Hematopoietic multipotent progenitor cell (in vitro differentiated cells): ENCODE data around the gene ARID4B. TPM values are rescaled to one million over a fixed set of nuclear protein-coding genes. Genes with fewer than 3 reads are reported as not detected.
"Not testable (repeated sequence)": the region's sequence is repeated elsewhere in the genome, so short reads cannot be mapped to it uniquely, and the experiment has no call there.

Source experiments
- DNase-seq, 3 donors: peaks; one replicate each; pipeline ENCODE4 v3.0.0-alpha.2; 2011 to 2015; ENCODE audit warnings: low read depth in 2 of 3, low spot score in 2 of 3
- total RNA-seq: library from RNA; depleted of rRNA; stranded (reverse); fragments of >200 nt; gene quantifications from one replicate; pipeline ENCODE4 v1.2.3, GENCODE V29; 2012

The ARID4B gene
- total RNA-seq, 1 donor: 24.5 TPM

GRCh38 chr1:235180916-235181460, 147.0 kb downstream of the ARID4B start:
- no peak for DNase-seq

DNA sequence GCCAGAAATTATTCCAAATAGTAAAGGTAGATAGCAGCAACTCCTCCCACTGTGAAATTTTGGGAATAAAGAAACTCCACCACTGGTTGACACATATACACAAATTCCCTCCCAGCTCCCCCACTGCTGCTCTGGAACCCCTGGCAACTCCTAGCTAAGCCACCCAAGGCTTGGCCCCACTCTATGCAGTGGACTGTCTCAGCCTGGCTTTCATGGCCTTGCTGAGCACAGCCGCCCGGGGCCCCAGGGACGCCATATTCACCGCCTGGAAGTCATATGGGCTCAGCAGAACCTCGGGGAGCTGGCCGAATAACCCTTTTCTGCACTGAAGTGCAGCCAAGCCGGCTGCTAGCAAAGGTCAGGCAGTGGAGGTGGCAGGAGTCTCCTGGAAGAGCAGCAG, 151.5 kb downstream of the ARID4B start:
- DNase-seq: no peak

- no peak for DNase-seq
These were observed 158.0 kb downstream of the ARID4B start for GRCh38 chr1:235169986-235170385.

DNA sequence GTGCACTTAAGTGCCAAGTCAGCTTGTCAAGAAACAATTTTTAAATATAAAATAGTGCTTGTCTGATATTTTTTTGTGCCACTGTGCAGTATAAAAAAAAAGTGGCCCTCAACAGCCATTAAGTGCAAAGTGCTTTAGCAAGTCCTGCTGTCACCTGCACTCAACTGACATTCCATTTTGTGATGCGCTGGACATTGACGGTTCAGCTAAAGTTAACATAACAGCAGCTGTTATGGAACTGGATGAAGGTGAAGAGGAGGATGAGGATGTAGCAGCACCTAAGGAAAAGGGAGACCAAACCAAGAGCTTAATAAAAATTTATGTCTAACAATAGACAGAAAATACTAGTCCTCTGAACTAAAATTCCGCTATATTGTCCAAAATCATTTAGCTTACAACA, 159.6 kb downstream of the ARID4B start:
- no peak for DNase-seq

DNA sequence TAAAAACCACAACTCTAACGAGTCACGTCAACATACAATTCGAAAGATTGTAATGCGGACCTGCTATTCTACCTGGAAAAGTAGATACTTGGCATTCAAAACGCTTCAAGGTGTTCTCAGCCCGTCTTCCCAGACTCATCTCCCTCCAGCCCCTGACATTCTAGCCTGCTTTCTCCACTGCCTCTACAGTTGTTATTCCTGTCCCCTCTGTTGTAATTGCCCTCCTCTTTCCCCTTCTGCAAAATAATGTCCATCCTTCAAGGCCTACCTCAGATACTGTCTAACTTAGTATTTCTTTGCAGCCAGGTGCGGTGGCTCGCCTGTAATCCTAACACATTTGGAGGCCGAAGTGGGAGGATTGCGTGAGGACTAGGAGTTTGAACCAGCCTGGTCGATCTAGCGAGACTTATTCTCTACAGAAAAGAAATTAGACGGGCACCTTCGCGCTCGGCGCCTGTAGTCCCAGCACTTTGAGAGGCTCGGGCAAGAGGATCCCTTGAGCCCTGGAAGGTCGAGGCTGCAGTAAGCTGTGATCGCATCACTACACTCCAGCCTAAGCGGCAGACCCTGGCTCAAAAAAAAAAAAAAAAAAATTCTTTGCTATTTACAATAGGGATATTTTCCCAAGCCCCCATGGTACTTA, 166.2 kb downstream of the ARID4B start:
- peak in 1 of 3 donors; percentile 9 for DNase-seq

DNA sequence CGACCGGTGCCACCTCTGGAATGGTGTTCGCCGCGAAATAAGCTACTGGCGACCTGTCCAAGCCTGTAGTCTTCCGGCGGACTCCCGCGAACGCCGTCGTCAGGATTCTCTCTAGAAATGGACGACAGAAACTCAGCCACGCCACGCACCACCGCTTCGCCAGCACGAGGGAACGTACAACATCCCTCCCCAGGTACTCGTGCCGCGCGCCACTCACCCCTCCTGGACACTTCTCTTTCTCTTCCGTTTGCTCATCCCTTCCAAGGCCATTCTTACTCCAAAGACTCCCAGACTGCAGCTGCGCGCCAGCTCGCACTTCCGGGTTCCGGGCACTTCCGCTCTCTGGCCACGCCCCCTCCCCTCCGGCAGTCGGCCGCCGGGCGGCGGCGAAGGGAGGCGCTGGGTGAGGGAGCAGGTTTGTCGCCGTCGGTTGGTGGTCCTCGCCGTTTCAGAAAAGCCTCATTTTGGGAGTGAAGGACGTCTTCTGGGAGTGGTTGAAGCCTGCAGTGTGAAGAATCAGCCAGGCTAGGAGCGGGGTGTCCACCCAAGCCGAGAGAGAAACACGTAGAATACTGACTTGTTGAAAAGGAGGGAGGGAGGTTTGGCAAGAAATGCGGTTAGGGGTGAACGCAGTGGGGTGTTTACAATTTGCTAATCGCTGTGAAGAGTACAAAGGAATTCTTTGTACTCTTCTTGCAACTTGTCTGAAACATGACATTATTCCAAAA, 166.9 kb downstream of the ARID4B start, which contains the start of gene RBM34:
TSS of gene RBM34 (minus strand) at position 294 of the 728 bp plus-strand sequence. CDS start at position 270, 24 bp downstream.
- peak; percentile 81 to 93 (median 91) for DNase-seq

- peak in 2 of 3 donors; percentile 66 to 81 for DNase-seq
These were observed 167.5 kb downstream of the ARID4B start for GRCh38 chr1:235160383-235160956.

- not testable (repeated sequence) for DNase-seq
These were observed 168.0 kb downstream of the ARID4B start for GRCh38 chr1:235159930-235160329.

DNA sequence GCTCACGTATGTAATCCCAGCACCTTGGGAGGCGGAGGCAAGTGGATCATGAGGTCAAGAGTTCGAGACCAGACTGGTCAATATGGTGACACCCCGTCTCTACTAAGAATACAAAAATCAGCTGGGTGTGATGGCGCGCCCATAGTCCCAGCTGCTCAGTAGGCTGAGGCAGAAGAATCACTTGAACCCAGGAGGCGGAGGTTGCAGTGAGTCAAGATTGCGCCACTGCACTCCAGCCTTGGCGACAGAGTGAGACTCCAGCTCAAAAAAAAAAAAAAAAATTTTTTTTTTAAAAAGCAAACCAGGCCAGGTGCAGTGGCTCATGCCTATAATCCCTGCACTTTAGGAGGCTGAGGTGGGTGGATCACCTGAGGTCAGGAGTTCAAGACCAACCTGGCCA, 168.7 kb downstream of the ARID4B start:
- DNase-seq: not testable (repeated sequence)

- DNase-seq: no peak
These were observed 169.3 kb downstream of the ARID4B start for GRCh38 chr1:235158680-235159079.

GRCh38 chr1:235157150-235157549, 170.8 kb downstream of the ARID4B start:
- no peak for DNase-seq

GRCh38 chr1:235156740-235157139, 171.2 kb downstream of the ARID4B start:
- no peak for DNase-seq

DNA sequence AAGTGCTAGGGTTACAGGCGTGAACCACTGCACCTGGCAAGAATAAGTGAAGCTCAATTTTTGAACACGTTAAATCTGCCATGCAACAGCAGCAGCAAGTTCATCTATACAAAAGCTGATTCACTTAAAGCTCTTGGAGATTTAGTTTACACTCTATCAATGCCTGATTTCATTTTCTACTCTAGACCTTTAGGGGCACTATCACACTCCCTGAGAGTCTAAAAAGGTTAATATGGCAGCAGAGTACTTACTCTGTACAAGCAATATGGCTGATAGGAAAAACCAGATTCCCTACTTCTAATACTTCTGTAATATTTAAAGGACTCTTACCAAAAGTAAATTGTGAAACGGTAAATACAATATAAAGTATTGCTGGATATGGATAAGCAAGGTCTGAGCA, 171.7 kb downstream of the ARID4B start:
- no peak for DNase-seq

DNA sequence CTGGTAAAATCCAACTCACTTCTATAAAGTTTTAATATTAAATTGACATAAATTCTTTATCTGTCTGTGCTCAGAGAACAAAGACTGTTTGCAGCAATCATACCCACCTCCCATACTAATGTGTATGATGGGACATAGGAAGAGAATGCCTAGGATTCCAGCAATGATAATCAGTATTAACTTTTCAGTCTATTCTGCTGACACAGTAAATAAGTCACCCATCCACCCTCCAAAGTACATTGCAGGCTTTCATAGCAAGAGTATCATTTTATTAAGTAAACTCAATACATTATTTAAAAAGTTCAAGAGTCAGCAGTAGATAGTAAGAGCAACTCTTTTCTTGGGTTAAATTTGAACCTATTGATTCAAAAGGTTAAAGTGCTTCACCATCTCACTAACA, 175.7 kb downstream of the ARID4B start:
- no peak for DNase-seq

DNA sequence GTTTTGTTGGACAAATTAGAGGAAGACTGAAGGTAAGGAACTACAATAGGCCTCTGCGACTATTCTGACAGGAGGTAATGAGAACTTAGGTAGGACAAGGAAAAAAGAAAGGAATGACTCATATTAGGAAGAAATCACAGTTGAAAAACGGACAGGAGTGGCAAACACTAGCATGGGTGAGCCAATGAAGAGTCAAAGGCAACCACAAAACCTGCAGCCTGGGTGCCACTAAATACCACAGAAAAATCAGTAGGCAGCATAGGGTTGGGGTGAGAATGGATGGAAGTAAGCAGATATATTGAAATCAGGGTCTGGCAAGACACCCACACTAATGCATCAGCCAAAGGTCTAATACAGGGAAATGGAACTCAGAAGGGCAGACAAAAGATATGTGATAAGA, 176.9 kb downstream of the ARID4B start:
- no peak for DNase-seq

GRCh38 chr1:235149824-235150223, 178.2 kb downstream of the ARID4B start:
- no peak for DNase-seq

DNA sequence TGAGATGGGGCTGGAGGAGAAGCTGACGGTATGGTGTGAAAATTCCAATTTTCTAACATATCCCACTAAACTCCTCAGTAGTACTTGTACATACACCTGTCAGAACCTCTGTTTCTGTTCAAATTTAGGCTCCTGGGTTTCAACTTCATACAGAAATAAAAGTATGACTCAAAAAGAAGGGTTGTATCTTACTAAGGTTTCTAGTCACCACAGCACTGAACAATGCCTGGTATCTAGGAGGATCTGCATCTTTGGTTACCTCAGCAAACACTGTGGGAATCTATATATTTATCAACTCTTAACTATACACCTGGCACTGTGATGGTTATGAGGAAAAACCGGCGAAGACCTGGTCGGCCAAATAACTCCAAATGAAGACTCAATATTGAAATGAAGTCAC, 180.7 kb downstream of the ARID4B start:
- no peak for DNase-seq

DNA sequence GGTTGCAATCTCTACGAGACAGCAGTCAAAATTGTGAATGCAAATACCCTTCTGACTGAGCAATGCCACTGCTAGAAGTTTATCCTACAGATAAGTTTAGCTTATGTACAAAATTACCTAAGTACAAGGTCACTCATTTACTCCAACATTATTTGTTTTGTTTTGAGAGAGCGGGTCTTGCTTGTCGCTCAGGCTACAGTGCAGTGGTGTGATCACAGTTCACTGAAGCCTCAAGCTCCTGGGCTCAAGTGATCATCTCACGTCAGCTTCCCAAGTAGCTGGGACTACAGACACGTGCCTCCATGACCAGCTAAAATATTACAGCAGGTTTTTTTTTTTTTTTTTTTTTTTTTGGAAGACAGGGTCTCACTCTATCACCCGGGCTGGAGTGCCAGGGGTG, 182.3 kb downstream of the ARID4B start:
- DNase-seq: no peak

DNA sequence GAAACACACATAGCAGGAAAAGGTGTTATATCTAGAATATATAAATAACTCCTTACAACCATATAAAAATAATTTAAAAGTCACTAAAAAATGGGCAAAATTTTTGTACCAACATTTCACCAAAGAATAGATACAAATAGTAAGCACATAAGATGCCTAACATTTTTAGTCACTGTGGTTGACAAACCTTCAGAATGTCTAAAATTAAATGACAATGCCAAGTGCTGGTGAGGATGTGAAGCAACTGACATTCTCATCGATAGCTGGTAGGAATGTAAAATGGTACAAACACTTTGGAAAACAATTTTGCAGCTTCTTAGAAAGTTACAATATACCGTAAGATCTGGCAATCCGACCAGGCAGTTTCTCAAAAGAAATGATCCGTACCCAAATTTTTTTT, 185.0 kb downstream of the ARID4B start:
- DNase-seq: no peak

- DNase-seq: no peak
These were observed 188.7 kb downstream of the ARID4B start for GRCh38 chr1:235139315-235139714.

- DNase-seq: no peak
These were observed 189.2 kb downstream of the ARID4B start for GRCh38 chr1:235138821-235139220.

- no peak for DNase-seq
These were observed 191.9 kb downstream of the ARID4B start for GRCh38 chr1:235136111-235136510.
